CD14-positive monocyte (primary cell): ENCODE measurements around the gene FGFR1OP2. TPM values are rescaled to one million over a fixed set of nuclear protein-coding genes. Genes with fewer than 3 reads are reported as not detected.

ENCODE experiments used
- DNase-seq, 3 donors: peaks; one replicate each; pipeline ENCODE4 v3.0.0-alpha.2; 2011 to 2022
- H2AFZ ChIP-seq: 2 replicates; pipeline ENCODE4 v1.6.0; 2012; ENCODE audit warnings: mild to moderate bottlenecking, low read depth, low read length, inconsistent platforms; ENCODE audit not compliant: insufficient read depth, poor library complexity, severe bottlenecking
- H3K27ac ChIP-seq, 2 donors: 1 replicate in 1 of 2; 2 replicates in 1 of 2; pipeline ENCODE4 v1.5.1; 2012 to 2013; ENCODE audit warnings: low read length in 2 of 2, control low read depth in 1 of 2, inconsistent platforms in 1 of 2, low read depth in 1 of 2, mild to moderate bottlenecking in 1 of 2
- H3K27me3 ChIP-seq, 2 donors: one replicate each; pipeline versions ENCODE4 v1.6.0 to v1.6.1; 2011 to 2013; ENCODE audit warnings: low read length in 2 of 2; ENCODE audit not compliant: control insufficient read depth in 2 of 2, insufficient read depth in 2 of 2
- H3K36me3 ChIP-seq, 2 donors: replicated peaks in 1 of 2; 1 replicate in 1 of 2; 2 replicates in 1 of 2; pipeline versions ENCODE4 v1.5.1 to v1.6.1; 2012 to 2013; ENCODE audit warnings: low read length in 2 of 2, control low read depth in 1 of 2, inconsistent platforms in 1 of 2, mild to moderate bottlenecking in 1 of 2; ENCODE audit not compliant: insufficient read depth in 2 of 2, control insufficient read depth in 1 of 2
- H3K4me1 ChIP-seq, 2 donors: 1 replicate in 1 of 2; 2 replicates in 1 of 2; pipeline versions ENCODE4 v1.5.1 to v1.6.1; 2012 to 2013; ENCODE audit warnings: low read length in 2 of 2, control low read depth in 1 of 2, inconsistent platforms in 1 of 2, mild to moderate bottlenecking in 1 of 2, moderate library complexity in 1 of 2; ENCODE audit not compliant: insufficient read depth in 2 of 2, control insufficient read depth in 1 of 2
- H3K4me2 ChIP-seq: replicated peaks from 2 replicates; pipeline ENCODE3; 2012; ENCODE audit warnings: low read length, moderate library complexity, mild to moderate bottlenecking; ENCODE audit not compliant: poor library complexity, severe bottlenecking; ENCODE audit errors: extremely low read depth
- H3K4me3 ChIP-seq, 3 experiments: fragments of 200-600 bp in 1 of 3; sonication (generic) in 1 of 3; replicated peaks in 1 of 3; 1 replicate in 2 of 3; 2 replicates in 1 of 3; pipeline ENCODE4 v1.5.1; 2011 to 2013; ENCODE audit warnings: low read length in 3 of 3, mild to moderate bottlenecking in 3 of 3, control low read depth in 2 of 3, low read depth in 2 of 3, inconsistent platforms in 1 of 3, moderate library complexity in 1 of 3
- H3K79me2 ChIP-seq: 2 replicates; pipeline ENCODE4 v1.6.0; 2012; ENCODE audit warnings: mild to moderate bottlenecking, control low read depth, inconsistent platforms, low read length, moderate library complexity; ENCODE audit not compliant: insufficient read depth
- H3K9ac ChIP-seq: 2 replicates; pipeline ENCODE4 v1.6.0; 2017; ENCODE audit warnings: low read length, mild to moderate bottlenecking; ENCODE audit not compliant: insufficient read depth, poor library complexity, severe bottlenecking
- H3K9me3 ChIP-seq, 2 donors: replicated peaks in 1 of 2; 1 replicate in 1 of 2; 2 replicates in 1 of 2; pipeline versions ENCODE4 v1.5.1 to v1.6.1; 2012 to 2013; ENCODE audit warnings: low read length in 2 of 2, control low read depth in 1 of 2; ENCODE audit not compliant: control insufficient read depth in 1 of 2, insufficient read depth in 1 of 2
- H4K20me1 ChIP-seq: 2 replicates; pipeline ENCODE4 v1.6.0; 2012; ENCODE audit warnings: mild to moderate bottlenecking, low read length, control low read depth, moderate library complexity; ENCODE audit not compliant: insufficient read depth
- H3K27ac Mint-ChIP-seq, 7 donors: one replicate each; pipeline ENCODE4 v1.8.0; 2020; ENCODE audit warnings: mild to moderate bottlenecking in 7 of 7, mixed read lengths in 7 of 7, moderate library complexity in 6 of 7, inconsistent platforms in 2 of 7
- H3K27me3 Mint-ChIP-seq, 3 donors: one replicate each; pipeline ENCODE4 v1.8.0; 2021 to 2022; ENCODE audit warnings: low read depth in 3 of 3, mild to moderate bottlenecking in 3 of 3, mixed read lengths in 3 of 3, moderate library complexity in 3 of 3, inconsistent platforms in 1 of 3
- H3K36me3 Mint-ChIP-seq, 2 donors: one replicate each; pipeline ENCODE4 v1.8.0; 2020; ENCODE audit warnings: mixed read lengths in 2 of 2, inconsistent platforms in 1 of 2, mild to moderate bottlenecking in 1 of 2
- H3K4me1 Mint-ChIP-seq: one replicate; pipeline ENCODE4 v1.8.0; 2020; ENCODE audit warnings: mild to moderate bottlenecking, mixed read lengths
- H3K4me3 Mint-ChIP-seq, 2 donors: one replicate each; pipeline ENCODE4 v1.8.0; 2020; ENCODE audit warnings: mild to moderate bottlenecking in 2 of 2, mixed read lengths in 2 of 2, moderate library complexity in 1 of 2
- H3K9me3 Mint-ChIP-seq, 7 donors: one replicate each; pipeline ENCODE4 v1.8.0; 2020 to 2022; ENCODE audit warnings: mixed read lengths in 7 of 7, mild to moderate bottlenecking in 6 of 7, moderate library complexity in 6 of 7, inconsistent platforms in 2 of 7
- CTCF ChIP-seq: fragments of 200-600 bp; IDR thresholded peaks from one replicate; pipeline ENCODE4 v1.8.0; 2022; ENCODE audit warnings: antibody characterized with exemption, mild to moderate bottlenecking
- WGBS: methylation state at CpG from one replicate; pipeline ENCODE4 v1.1.5; 2013; ENCODE audit warnings: missing lambda C conversion rate; ENCODE audit not compliant: insufficient coverage; 5-methylcytosine and 5-hydroxymethylcytosine counted together
- intact Hi-C, 2 donors: fragments of 100-400 bp; cut with micrococcal nuclease; formaldehyde crosslinking; loops; one replicate each; pipeline versions ENCODE4 v1.15.0 to v1.15.1; 2023
- polyA plus RNA-seq, 3 donors: library from polyadenylated mRNA; depleted of rRNA in 1 of 3; unstranded in 2 of 3; stranded (reverse) in 1 of 3; fragments of 300-500 nt in 2 of 3; fragments of >200 nt in 1 of 3; fragmentation: Illumina TruSeq in 2 of 3; gene quantifications; 1 replicate in 2 of 3; 2 replicates in 1 of 3; pipeline ENCODE4 v1.2.3, GENCODE V29; 2012 to 2021

Gene FGFR1OP2
- polyA plus RNA-seq, 3 donors: 29.8 to 68.9 (median 66.4) TPM

DNA sequence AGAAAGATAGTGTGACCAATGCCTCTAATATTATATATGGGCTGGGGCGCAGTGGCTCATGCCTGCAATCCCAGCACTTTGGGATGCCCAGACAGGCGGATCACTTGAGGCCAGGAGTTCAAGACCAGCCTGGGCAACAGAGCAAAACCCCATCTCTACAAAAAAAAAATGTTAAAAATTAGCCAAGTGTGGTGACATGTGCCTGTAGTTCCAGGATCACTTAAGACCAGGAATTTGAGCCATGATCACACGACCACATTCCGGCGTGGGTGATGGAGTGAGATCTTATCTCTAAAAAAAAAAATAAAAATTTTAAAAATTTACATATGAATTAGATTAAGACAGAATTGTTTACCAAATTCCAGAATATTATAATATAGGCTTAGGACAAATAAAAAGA is 63.9 kb downstream of the FGFR1OP2 start:
- intact Hi-C loops: no loop called here
- peaks cover 62% of the 10 kb centered on the region for H3K4me1 Mint-ChIP-seq

More for the DNA sequence above, 63.9 kb downstream of the FGFR1OP2 start:
- TF ChIP-seq CTCF: no peak
- H2AFZ ChIP-seq: no peak overlapping the region
- 100% methylated on average over 1 of the region's 5 CpGs for WGBS
- peaks cover 44 to 45% of the 10 kb centered on the region in 2 donors for H3K4me1 ChIP-seq
- H3K4me3 ChIP-seq: peak overlapping the region in 1 of 3 experiments; percentile 38
- no peak for DNase-seq
- H3K4me2 ChIP-seq: peak overlapping the region; percentile 51
- Mint-ChIP-seq H3K27me3 (peaks cover 0 to 2% (median 0%) of the 10 kb centered on the region in 3 donors), H3K27ac (peak overlapping the region; percentile 60 to 91 (median 78)), H3K4me3 (peak overlapping the region; percentile 34 to 35), H3K9me3 (peaks cover 0 to 4% (median 0%) of the 10 kb centered on the region in 7 donors), H3K36me3 (peaks cover 17 to 18% of the 10 kb centered on the region in 2 donors)
- H3K9ac ChIP-seq: no peak overlapping the region
- peak overlapping the region; percentile 52 to 63 for H3K27ac ChIP-seq
- H3K9me3 ChIP-seq: no peaks in the 10 kb centered on the region
- H3K79me2 ChIP-seq: peaks cover 78% of the 10 kb centered on the region
- peaks cover 0 to 7% of the 10 kb centered on the region in 2 donors for H3K36me3 ChIP-seq
- no peaks in the 10 kb centered on the region for H3K27me3 ChIP-seq
- peaks cover 16% of the 10 kb centered on the region for H4K20me1 ChIP-seq
